SU-DHL-6 (cell line): ENCODE results near the gene PPFIA2.

Source experiments
- EZH2phosphoT487 ChIP-seq: fragments of 200-600 bp; sonication (generic), shearing (Covaris generic); conservative IDR thresholded peaks from 2 replicates; pipeline ENCODE4 v1.6.1; 2018; ENCODE audit warnings: mild to moderate bottlenecking, antibody characterized with exemption, low read length, moderate library complexity, mixed read lengths
- TF ChIP-seq, protein P1 (sequence below): fragments of 200-600 bp; sonication (generic); IDR thresholded peaks from one replicate; pipeline ENCODE4 v1.5.1; 2017; ENCODE audit warnings: antibody characterized with exemption, mild to moderate bottlenecking, low read length, moderate library complexity; ENCODE audit not compliant: insufficient read depth, poor library complexity, severe bottlenecking

DNA sequence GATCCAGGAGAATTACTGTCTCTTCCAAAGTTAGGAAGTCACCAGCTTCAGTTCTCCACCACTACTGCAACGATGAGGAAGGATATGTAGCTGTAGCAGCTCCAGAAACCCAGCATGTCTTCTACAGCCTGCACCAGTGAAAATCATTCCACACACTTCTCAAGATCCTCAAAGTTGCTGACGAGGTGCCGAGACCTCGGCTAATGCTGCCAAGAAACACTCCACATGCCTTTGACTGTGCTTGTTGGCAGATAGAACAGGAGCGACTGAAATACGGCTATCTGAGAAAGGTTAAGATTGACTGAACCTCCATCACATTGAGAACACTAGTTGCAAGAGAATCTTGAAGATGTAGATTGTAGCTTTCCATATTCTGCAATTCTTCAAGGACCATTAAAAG lies 241.9 kb downstream of the PPFIA2 start:
- TF ChIP-seq, protein P1, sequence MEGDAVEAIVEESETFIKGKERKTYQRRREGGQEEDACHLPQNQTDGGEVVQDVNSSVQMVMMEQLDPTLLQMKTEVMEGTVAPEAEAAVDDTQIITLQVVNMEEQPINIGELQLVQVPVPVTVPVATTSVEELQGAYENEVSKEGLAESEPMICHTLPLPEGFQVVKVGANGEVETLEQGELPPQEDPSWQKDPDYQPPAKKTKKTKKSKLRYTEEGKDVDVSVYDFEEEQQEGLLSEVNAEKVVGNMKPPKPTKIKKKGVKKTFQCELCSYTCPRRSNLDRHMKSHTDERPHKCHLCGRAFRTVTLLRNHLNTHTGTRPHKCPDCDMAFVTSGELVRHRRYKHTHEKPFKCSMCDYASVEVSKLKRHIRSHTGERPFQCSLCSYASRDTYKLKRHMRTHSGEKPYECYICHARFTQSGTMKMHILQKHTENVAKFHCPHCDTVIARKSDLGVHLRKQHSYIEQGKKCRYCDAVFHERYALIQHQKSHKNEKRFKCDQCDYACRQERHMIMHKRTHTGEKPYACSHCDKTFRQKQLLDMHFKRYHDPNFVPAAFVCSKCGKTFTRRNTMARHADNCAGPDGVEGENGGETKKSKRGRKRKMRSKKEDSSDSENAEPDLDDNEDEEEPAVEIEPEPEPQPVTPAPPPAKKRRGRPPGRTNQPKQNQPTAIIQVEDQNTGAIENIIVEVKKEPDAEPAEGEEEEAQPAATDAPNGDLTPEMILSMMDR = no peak
- TF ChIP-seq EZH2phosphoT487 = no peak
